A549 treated with RU486 at 1 μM for 4 hours (cell line): ENCODE data around the gene GNPTAB. TPM values are rescaled to one million over a fixed set of nuclear protein-coding genes. Genes with fewer than 3 reads are reported as not detected.

Experiments used
- total RNA-seq: library from RNA; stranded (reverse); fragments of 200-300 nt; extraction: Qiagen RNA extraction; gene quantifications from 5 replicates; pipeline ENCODE4 v1.2.3, GENCODE V29; 2022; ENCODE audit warnings: low read depth

GNPTAB gene
- total RNA-seq, result 7.6 to 15.0 TPM (median 14.0 TPM) in 5 replicates

GRCh38 chr12:101830367-101831325 lies at the start of gene GNPTAB:
Gene GNPTAB (minus strand): TSS chr12:101830959. CDS start chr12:101830675, 284 bp downstream.

GRCh38 chr12:101876861-101877805 lies 46.4 kb upstream of the GNPTAB start, which contains the start of gene DRAM1:
Gene DRAM1 (plus strand): TSS chr12:101877580. CDS start chr12:101877790, 210 bp downstream.

GRCh38 chr12:101738920-101739665 lies 91.7 kb downstream of the GNPTAB start, which contains the start of gene SYCP3:
Gene SYCP3 (minus strand): TSS chr12:101739462. CDS start chr12:101737935, 1,527 bp downstream.

GRCh38 chr12:101697197-101697929 lies 133.4 kb downstream of the GNPTAB start, which contains the start of gene CHPT1:
Gene CHPT1 (plus strand): TSS chr12:101697640. CDS start chr12:101697862, 222 bp downstream.

Other genes with a start within 250 kb of the GNPTAB start
- gene MYBPC1, start 236.0 kb downstream of the GNPTAB start, total RNA-seq, result not detected in 5 replicates
- gene CHPT1, start 133.3 kb downstream of the GNPTAB start, total RNA-seq, result 50.1 to 82.2 TPM (median 73.4 TPM) in 5 replicates
- gene SYCP3, start 91.5 kb downstream of the GNPTAB start, total RNA-seq, result 0.13 TPM in 1 of 5 replicates, not detected in the others
- gene DRAM1, start 46.6 kb upstream of the GNPTAB start, total RNA-seq, result 19.2 to 26.6 TPM (median 23.3 TPM) in 5 replicates
- gene WASHC3, start 231.0 kb upstream of the GNPTAB start, total RNA-seq, result 27.7 to 33.5 TPM (median 31.5 TPM) in 5 replicates